ENCODE data around the gene TENM3.

The TENM3 gene

GRCh38 chr4:182827166-182827565 lies 584.0 kb downstream of the TENM3 start:
- Histone ChIP-seq H3K27ac (ENCODE audit: poor library complexity, severe bottlenecking) (no peak overlapping the region), H3K36me3 (ENCODE audit: low read depth) (no peaks in the 10 kb centered on the region), H3K4me1 (ENCODE audit: insufficient read depth, poor library complexity, severe bottlenecking) (no peaks in the 10 kb centered on the region), H3K4me3 (ENCODE audit: severe bottlenecking) (no peak overlapping the region), H3K9me3 (ENCODE audit: severe bottlenecking) (no peaks in the 10 kb centered on the region), H3K27me3 (ENCODE audit: insufficient read depth, poor library complexity, severe bottlenecking) (no peaks in the 10 kb centered on the region)
- DNase-seq (ENCODE audit: low spot score): peak; percentile 30
- no peak for TF ChIP-seq CTCF (IDR thresholded peaks at IDR 0.05; ENCODE audit: poor library complexity, severe bottlenecking)
- ATAC-seq (ENCODE audit: low read depth): no peak

GRCh38 chr4:182827954-182828353 lies 584.8 kb downstream of the TENM3 start:
- Histone ChIP-seq H3K4me1 (ENCODE audit: insufficient read depth, poor library complexity, severe bottlenecking) (no peaks in the 10 kb centered on the region), H3K27ac (ENCODE audit: poor library complexity, severe bottlenecking) (no peak overlapping the region), H3K27me3 (ENCODE audit: insufficient read depth, poor library complexity, severe bottlenecking) (no peaks in the 10 kb centered on the region), H3K36me3 (ENCODE audit: low read depth) (no peaks in the 10 kb centered on the region), H3K9me3 (ENCODE audit: severe bottlenecking) (peaks cover 4% of the 10 kb centered on the region), H3K4me3 (ENCODE audit: severe bottlenecking) (no peak overlapping the region)
- DNase-seq (ENCODE audit: low spot score): no peak
- TF ChIP-seq CTCF (IDR thresholded peaks at IDR 0.05; ENCODE audit: poor library complexity, severe bottlenecking): no peak
- ATAC-seq (ENCODE audit: low read depth): no peak

GRCh38 chr4:182828360-182829025 lies 585.3 kb downstream of the TENM3 start:
- H3K4me3 ChIP-seq (ENCODE audit: severe bottlenecking): no peak overlapping the region
- peak; percentile 51 for DNase-seq (ENCODE audit: low spot score)
- H3K36me3 ChIP-seq (ENCODE audit: low read depth): no peaks in the 10 kb centered on the region
- no peaks in the 10 kb centered on the region for H3K4me1 ChIP-seq (ENCODE audit: insufficient read depth, poor library complexity, severe bottlenecking)
- TF ChIP-seq CTCF (IDR thresholded peaks at IDR 0.05; ENCODE audit: poor library complexity, severe bottlenecking): no peak
- H3K27ac ChIP-seq (ENCODE audit: poor library complexity, severe bottlenecking): no peak overlapping the region
- H3K27me3 ChIP-seq (ENCODE audit: insufficient read depth, poor library complexity, severe bottlenecking): no peaks in the 10 kb centered on the region
- peak; percentile 18; the same call in 2 of the 3 replicates for ATAC-seq (ENCODE audit: low read depth)
- peaks cover 4% of the 10 kb centered on the region for H3K9me3 ChIP-seq (ENCODE audit: severe bottlenecking)

GRCh38 chr4:182829196-182829595 lies 586.0 kb downstream of the TENM3 start:
- ATAC-seq (ENCODE audit: low read depth) (no peak), DNase-seq (ENCODE audit: low spot score) (no peak)
- Histone ChIP-seq H3K27me3 (ENCODE audit: insufficient read depth, poor library complexity, severe bottlenecking) (no peaks in the 10 kb centered on the region), H3K9me3 (ENCODE audit: severe bottlenecking) (peaks cover 4% of the 10 kb centered on the region), H3K4me1 (ENCODE audit: insufficient read depth, poor library complexity, severe bottlenecking) (no peaks in the 10 kb centered on the region), H3K4me3 (ENCODE audit: severe bottlenecking) (no peak overlapping the region), H3K27ac (ENCODE audit: poor library complexity, severe bottlenecking) (no peak overlapping the region), H3K36me3 (ENCODE audit: low read depth) (no peaks in the 10 kb centered on the region)
- TF ChIP-seq CTCF (IDR thresholded peaks at IDR 0.05; ENCODE audit: poor library complexity, severe bottlenecking): no peak

- H3K36me3 ChIP-seq (ENCODE audit: low read depth): no peaks in the 10 kb centered on the region
- no peak for TF ChIP-seq CTCF (IDR thresholded peaks at IDR 0.05; ENCODE audit: poor library complexity, severe bottlenecking)
- ATAC-seq (ENCODE audit: low read depth): no peak
Observed at GRCh38 chr4:182831376-182831775, 588.2 kb downstream of the TENM3 start.

More at GRCh38 chr4:182831376-182831775, 588.2 kb downstream of the TENM3 start:
- Histone ChIP-seq H3K9me3 (ENCODE audit: severe bottlenecking) (peaks cover 4% of the 10 kb centered on the region), H3K4me1 (ENCODE audit: insufficient read depth, poor library complexity, severe bottlenecking) (no peaks in the 10 kb centered on the region), H3K27me3 (ENCODE audit: insufficient read depth, poor library complexity, severe bottlenecking) (no peaks in the 10 kb centered on the region), H3K27ac (ENCODE audit: poor library complexity, severe bottlenecking) (no peak overlapping the region), H3K4me3 (ENCODE audit: severe bottlenecking) (no peak overlapping the region)
- no peak for DNase-seq (ENCODE audit: low spot score)

All from RWPE2 (cell line).